HG03565 (cell line): ENCODE measurements around the gene PEX14.

Source experiments
- ATAC-seq: cut with Tn5 transposase; IDR thresholded peaks from one replicate; pipeline ENCODE4 v1.9.1; 2021; ENCODE audit warnings: mild to moderate bottlenecking, moderate library complexity; ENCODE audit not compliant: unreplicated experiment

Gene PEX14

DNA sequence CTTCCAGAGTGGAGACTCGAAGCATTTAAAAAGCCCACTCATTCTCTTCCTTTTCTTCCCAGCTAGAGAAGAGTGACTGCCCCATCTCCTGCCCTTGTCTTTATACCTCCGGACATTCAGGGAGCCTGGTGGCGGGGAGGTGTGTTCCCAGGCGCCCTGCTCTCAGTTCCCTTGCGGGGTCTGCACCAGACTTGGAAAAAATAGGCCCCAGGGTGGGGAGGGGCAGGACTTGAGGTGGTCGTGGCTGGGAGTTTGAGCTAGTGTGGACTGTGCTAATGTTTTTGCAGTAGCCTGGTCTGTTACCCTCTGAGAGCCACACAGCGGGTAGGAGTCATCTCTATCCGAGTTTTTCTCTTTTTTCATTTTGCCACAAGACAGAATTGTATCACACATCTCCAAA, 139.1 kb downstream of the PEX14 start:
- ATAC-seq, result no peak

DNA sequence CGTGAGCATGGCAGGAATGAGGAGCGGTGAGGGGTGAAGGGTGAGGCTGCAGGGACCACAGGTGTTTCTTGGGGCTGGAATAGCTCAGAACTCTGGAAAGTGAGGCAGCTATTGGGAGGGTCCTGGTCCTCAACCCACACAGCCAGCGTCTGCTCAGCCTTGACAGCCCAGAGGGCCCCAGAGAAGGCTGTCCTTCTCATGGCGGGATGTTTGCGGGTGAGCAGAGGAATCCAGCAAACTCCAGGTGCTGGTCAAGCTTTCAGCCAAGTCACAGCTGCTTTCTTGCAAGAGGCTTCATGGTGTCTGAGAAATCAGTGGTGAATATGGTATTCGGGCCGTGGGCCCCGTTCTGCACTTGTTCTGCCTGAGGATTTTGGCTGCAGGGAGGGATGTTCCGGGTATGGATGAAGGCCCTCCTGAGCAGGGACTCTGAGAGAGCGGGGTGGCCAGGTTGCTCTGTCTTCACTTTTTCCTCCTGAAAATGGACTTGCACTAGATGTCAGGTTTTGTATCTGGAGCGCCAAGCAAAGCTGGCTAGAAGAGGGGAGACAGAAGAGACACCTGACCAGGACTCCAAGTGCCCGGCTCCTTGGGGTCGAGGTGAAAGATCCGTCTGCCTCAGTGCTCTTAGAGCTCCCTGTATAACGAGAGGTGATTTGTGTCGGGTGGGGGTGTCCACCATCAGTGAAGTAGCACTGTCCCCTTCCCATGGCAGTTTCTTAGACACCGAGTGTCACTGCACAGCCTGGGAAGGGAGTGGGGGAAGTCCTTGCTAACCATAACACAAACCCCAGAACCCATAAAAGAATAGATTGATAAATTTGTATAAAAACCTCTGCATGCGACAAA, 139.9 kb downstream of the PEX14 start:
- ATAC-seq, result no peak

- ATAC-seq, result no peak
Measured at GRCh38 chr1:10615332-10615731, 140.6 kb downstream of the PEX14 start.

DNA sequence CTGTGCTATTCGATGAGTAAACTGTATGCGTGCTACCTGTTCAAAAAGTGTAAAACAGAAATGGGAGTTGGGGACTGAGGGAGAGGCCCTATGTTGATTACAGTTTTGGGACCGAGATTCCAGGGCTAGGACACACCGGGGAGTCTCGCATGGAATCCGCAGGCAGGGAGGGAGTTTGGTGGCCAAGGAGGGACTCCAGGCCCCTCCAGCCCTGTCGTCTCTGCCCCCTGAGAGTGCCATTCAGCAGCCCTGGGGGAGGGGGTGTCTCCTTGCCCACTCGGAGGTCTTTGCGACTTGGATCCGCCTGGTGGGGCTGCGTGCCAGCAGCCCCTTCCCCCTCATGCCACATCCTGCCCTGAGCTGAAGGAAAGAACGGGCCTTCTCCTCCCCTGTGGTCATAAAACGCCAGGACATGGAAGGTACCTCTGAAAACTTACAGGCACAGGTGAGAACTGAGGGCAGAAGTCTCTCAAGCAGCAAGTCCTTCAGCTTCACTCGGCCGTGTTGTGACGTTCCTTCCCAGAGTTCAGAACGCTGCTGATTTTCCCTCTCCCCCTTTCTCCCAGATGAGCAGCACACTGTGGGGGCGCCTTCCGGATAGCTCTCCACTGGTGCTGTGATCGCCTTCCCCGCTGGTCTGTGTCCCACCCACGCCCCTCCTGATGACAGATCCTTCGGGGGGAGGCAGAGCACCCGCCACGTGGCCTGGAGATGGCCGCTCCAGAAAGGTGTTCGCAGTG, 141.4 kb downstream of the PEX14 start:
- no peak for ATAC-seq

GRCh38 chr1:10616696-10617095, 141.9 kb downstream of the PEX14 start:
- ATAC-seq, result no peak

GRCh38 chr1:10617318-10617717, 142.6 kb downstream of the PEX14 start:
- ATAC-seq, result no peak

DNA sequence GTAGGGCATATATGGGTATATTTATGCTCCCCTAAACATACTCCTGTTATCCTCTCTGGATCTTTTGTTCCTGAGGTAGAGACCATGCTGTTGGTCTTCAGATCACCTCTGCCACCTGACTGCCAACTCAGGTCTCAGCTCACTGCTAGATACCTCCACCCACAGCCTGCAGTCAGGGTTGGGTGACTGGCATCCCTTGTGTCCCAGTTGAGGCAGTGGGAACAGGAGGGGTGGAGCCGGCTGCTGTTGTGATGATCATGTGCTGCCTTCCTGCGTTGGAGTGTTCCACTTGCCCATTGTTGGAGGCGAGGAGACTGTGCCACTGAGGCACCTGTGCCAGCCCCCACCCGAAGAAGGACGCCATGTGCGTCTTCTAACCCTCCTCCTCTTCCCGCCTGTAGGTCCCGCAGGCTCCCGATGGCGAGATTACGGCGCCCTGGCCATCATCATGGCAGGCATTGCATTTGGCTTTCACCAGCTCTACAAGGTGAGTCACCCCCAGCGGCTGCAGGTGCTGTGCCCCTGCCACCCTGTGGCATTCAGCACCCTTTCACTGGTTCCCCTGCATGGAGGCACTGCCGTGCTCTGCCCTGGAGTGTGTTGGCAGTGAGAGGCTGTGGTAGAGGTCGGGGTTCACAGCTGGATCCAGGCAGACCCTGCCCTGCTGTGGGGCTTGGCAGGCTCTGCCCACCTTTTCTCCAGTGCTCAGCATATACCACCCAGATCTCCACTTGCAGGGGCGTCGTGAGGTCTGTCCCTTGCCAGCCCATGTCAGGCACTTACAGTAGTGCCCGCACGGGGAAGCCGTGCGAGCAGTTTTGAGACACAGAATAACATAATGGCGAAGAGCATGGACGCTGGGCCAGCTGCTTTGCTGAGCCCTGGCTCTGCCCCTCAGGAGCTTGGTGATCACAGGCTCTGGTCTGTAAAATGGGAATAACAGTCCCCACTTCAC, 143.5 kb downstream of the PEX14 start:
- ATAC-seq, result no peak

GRCh38 chr1:10620776-10621175, 146.0 kb downstream of the PEX14 start:
- no peak for ATAC-seq

- no peak for ATAC-seq
Measured at GRCh38 chr1:10621906-10622305, 147.2 kb downstream of the PEX14 start.

DNA sequence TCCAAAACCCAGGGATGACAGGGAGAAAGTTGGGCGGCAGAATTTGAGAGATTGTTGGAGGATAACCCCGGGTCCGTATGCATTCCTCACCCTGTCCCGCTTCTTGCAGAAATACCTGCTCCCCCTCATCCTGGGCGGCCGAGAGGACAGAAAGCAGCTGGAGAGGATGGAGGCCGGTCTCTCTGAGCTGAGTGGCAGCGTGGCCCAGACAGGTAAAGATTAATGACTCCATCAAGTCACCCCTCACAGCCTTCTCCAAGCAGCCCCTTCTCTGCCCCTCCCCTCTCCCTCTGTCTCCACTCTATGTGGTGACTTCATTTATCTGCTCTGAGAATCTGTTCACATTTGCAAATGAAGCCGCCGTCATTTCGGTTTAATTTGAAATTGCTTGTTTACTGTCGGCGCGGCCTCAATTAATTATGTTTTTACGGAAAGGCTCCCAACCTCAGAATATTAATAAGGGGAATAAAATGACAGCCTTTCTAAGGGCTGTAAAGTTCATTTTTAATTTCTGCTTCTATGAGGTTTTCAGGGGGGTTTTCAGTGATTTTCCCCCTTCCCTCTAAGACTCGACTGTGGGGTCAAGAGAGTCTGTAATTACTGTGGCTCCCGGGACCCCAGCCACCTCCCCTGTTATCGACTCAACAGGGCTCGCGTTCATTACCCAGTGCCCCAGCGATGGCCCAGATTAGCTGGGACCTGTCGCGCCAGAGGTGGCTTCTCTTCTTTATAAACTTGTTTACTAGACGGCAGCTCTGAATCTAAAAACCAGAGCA, 148.3 kb downstream of the PEX14 start:
- ATAC-seq, result no peak

DNA sequence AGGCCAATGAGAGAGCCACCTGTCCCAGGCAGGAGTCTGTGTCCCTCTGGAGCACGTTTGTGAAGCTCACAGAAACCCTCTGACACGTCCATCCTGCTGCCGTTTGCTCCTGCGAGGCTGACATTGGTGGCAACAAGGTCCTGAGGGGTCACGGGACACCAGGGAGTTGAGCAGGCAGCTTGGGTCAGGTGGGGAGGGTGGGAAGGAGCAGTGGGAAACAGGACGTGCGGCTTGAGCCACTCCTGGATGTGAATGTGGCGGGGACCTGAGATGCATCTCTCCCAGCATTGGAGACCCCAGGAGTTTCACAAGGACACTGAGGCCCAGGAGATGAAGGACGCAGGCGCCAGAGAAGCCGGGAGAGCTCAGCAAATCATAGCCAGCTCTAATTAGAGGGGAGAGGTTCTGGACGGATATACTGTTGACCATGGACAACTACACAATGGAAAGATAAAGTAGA, 149.0 kb downstream of the PEX14 start:
- no peak for ATAC-seq

- no peak for ATAC-seq
Measured at GRCh38 chr1:10624256-10625050, 149.7 kb downstream of the PEX14 start.

DNA sequence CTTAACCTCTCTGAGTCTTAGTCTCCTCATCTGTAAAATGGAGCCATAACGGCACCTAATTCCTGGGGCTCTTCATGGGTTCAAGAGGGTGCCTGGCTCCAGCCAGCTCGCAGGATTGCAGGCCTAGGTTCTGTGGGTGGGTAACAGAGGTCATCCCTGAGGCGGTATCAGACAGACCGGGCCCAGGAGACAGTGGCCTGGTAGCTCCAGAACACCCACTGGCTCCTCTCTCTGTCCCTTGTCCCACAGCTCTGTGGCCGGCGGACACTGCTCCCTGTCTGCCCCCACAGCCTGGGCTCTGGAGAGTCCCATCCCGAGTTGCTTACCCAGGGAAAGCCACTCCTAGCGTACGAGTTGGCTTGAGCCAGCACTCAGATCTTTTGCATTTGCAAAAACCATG, 150.3 kb downstream of the PEX14 start:
- ATAC-seq, result no peak

- no peak for ATAC-seq
Measured at GRCh38 chr1:10625554-10625953, 150.8 kb downstream of the PEX14 start.

GRCh38 chr1:10626131-10626731, 151.5 kb downstream of the PEX14 start:
- no peak for ATAC-seq

DNA sequence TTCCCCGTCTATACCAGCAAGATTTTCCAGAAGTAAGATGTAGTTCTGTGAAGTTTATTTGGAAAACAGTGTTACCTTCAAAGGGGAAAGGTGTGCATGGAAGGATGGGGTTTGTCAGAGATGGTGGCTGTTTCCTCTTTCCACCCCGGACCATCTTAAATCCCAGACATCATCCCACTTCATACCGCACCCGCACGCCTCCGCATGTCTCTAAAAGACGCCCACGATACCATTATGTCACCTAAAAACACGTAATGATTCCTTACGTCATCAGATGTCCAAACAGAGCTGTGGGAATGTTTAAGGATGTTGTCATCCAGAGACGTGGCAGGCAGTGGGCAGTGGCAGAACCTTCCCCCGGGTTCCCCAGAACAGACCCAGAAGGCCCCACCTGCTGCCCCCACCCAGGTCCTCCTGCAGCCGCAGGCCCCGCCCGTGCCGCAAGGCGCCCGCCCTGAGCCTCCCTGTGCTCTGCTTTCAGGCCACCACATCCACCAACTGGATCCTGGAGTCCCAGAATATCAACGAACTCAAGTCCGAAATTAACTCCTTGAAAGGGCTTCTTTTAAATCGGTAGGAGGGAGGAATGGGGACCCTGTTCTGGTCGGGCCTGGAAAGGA, 152.2 kb downstream of the PEX14 start:
- no peak for ATAC-seq

GRCh38 chr1:10628685-10629084, 153.9 kb downstream of the PEX14 start:
- no peak for ATAC-seq

GRCh38 chr1:10629091-10629815, 154.5 kb downstream of the PEX14 start:
- ATAC-seq, result no peak
